Measurements from ENCODE around the gene PROSER3.

DNA sequence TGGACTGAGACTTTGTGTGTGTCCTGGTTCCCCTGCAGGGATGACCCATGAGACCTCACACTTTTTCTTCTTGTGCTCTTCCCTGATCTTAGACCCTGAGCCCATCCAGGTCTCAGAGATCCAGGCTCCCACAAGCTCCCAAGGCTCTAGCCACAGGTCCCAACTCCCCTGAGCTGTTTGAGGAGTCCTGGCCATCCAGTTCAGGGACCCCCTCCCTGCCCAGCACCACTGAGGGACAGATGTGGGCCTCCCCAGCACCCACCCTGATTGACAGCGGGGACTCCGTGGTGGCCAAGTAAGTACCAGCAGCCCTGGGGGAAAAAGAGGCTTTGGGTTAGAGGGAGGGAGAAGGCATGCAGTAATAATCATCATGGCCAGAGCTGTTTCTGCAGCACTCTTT is 1.7 kb downstream of the PROSER3 start:
- TF ChIP-seq, protein P1, sequence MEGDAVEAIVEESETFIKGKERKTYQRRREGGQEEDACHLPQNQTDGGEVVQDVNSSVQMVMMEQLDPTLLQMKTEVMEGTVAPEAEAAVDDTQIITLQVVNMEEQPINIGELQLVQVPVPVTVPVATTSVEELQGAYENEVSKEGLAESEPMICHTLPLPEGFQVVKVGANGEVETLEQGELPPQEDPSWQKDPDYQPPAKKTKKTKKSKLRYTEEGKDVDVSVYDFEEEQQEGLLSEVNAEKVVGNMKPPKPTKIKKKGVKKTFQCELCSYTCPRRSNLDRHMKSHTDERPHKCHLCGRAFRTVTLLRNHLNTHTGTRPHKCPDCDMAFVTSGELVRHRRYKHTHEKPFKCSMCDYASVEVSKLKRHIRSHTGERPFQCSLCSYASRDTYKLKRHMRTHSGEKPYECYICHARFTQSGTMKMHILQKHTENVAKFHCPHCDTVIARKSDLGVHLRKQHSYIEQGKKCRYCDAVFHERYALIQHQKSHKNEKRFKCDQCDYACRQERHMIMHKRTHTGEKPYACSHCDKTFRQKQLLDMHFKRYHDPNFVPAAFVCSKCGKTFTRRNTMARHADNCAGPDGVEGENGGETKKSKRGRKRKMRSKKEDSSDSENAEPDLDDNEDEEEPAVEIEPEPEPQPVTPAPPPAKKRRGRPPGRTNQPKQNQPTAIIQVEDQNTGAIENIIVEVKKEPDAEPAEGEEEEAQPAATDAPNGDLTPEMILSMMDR (IDR thresholded peaks at IDR 0.05), result no peak
- TF ChIP-seq POLR2A (IDR thresholded peaks at IDR 0.05), result no peak

Measured in body of pancreas (tissue), 4 donors.